ENCODE data around the gene FKRP. TPM values are rescaled to one million over a fixed set of nuclear protein-coding genes. Genes with fewer than 3 reads are reported as not detected.
A peak's percentile ranks its signal among the peaks of the same experiment; 100 is the strongest.

Gene FKRP
- total RNA-seq, 1 donor from 2014 or later, result 16.2 TPM

GRCh38 chr19:46728693-46729339, 17.0 kb upstream of the FKRP start:
- intact Hi-C loops (cut with DNase I), result loop anchor here (1.0 kb wide), 1 partner anchor 24 kb away; no protein-coding TSS in a partner anchor
- peak; percentile 62 for ATAC-seq
- DNase-seq (ENCODE audit: missing footprints), result peak; percentile 93

GRCh38 chr19:46729696-46730095, 16.2 kb upstream of the FKRP start:
- intact Hi-C loops (cut with DNase I), result no loop called here
- no peak for DNase-seq (ENCODE audit: missing footprints)
- ATAC-seq, result no peak

GRCh38 chr19:46730187-46730586, 15.7 kb upstream of the FKRP start:
- peak; percentile 16 for DNase-seq (ENCODE audit: missing footprints)
- no peak for ATAC-seq
- intact Hi-C loops (cut with DNase I), result no loop called here

GRCh38 chr19:46730595-46730994, 15.3 kb upstream of the FKRP start:
- no peak for DNase-seq (ENCODE audit: missing footprints)
- intact Hi-C loops (cut with DNase I), result no loop called here
- no peak for ATAC-seq

- ATAC-seq (no peak), DNase-seq (ENCODE audit: missing footprints) (peak; percentile 87)
- intact Hi-C loops (cut with DNase I), result no loop called here
These were observed 14.8 kb upstream of the FKRP start for GRCh38 chr19:46731007-46731501.

- no peak for ATAC-seq
These were observed 14.3 kb upstream of the FKRP start for GRCh38 chr19:46731584-46731983.

GRCh38 chr19:46732172-46732938, 13.5 kb upstream of the FKRP start:
- DNase-seq (ENCODE audit: missing footprints) (peak; percentile 42), ATAC-seq (no peak)
- intact Hi-C loops (cut with DNase I), result no loop called here

More at GRCh38 chr19:46731584-46731983, 14.3 kb upstream of the FKRP start:
- intact Hi-C loops (cut with DNase I), result no loop called here
- peak; percentile 60 for DNase-seq (ENCODE audit: missing footprints)

- intact Hi-C loops (cut with DNase I), result no loop called here
- ATAC-seq (peak; percentile 39), DNase-seq (ENCODE audit: missing footprints) (peak; percentile 79)
These were observed 12.7 kb upstream of the FKRP start for GRCh38 chr19:46732966-46733689.

GRCh38 chr19:46733690-46734292, 12.1 kb upstream of the FKRP start:
- DNase-seq (ENCODE audit: missing footprints), result peak; percentile 32
- no peak for ATAC-seq
- intact Hi-C loops (cut with DNase I), result no loop called here

- peak; percentile 33 for ATAC-seq
- intact Hi-C loops (cut with DNase I), result no loop called here
These were observed 9.1 kb upstream of the FKRP start for GRCh38 chr19:46736531-46737297.

GRCh38 chr19:46737298-46737654, 8.6 kb upstream of the FKRP start:
- intact Hi-C loops (cut with DNase I), result no loop called here
- ATAC-seq, result no peak

More at GRCh38 chr19:46736531-46737297, 9.1 kb upstream of the FKRP start:
- peak; percentile 50 for DNase-seq (ENCODE audit: missing footprints)

GRCh38 chr19:46737761-46738171, 8.1 kb upstream of the FKRP start:
- intact Hi-C loops (cut with DNase I), result no loop called here
- ATAC-seq (no peak), DNase-seq (ENCODE audit: missing footprints) (peak; percentile 42)

More at GRCh38 chr19:46737298-46737654, 8.6 kb upstream of the FKRP start:
- peak; percentile 39 for DNase-seq (ENCODE audit: missing footprints)

GRCh38 chr19:46739290-46739771, 6.5 kb upstream of the FKRP start:
- intact Hi-C loops (cut with DNase I), result no loop called here
- ATAC-seq, result peak; percentile 93
- DNase-seq (ENCODE audit: missing footprints), result peak; percentile 86

- intact Hi-C loops (cut with DNase I), result no loop called here
- ATAC-seq (no peak), DNase-seq (ENCODE audit: missing footprints) (peak; percentile 67)
These were observed 4.4 kb upstream of the FKRP start for GRCh38 chr19:46741447-46741846.

- no peak for DNase-seq (ENCODE audit: missing footprints)
- intact Hi-C loops (cut with DNase I), result no loop called here
- no peak for ATAC-seq
These were observed 2.9 kb upstream of the FKRP start for GRCh38 chr19:46742926-46743480.

- intact Hi-C loops (cut with DNase I), result no loop called here
- ATAC-seq, result no peak
- DNase-seq (ENCODE audit: missing footprints), result no peak
These were observed 1.7 kb upstream of the FKRP start for GRCh38 chr19:46744005-46744691.

GRCh38 chr19:46745030-46745429, 827 bp upstream of the FKRP start:
- intact Hi-C loops (cut with DNase I), result loop anchor here (5.0 kb wide), 1 partner anchor 43 kb away; no protein-coding TSS in a partner anchor
- ATAC-seq (no peak), DNase-seq (ENCODE audit: missing footprints) (no peak)
